GM12865 (cell line): ENCODE measurements around the gene RAET1E.
"Not testable (repeated sequence)": the region's sequence is repeated elsewhere in the genome, so short reads cannot be mapped to it uniquely, and the experiment has no call there.

Source experiments
- DNase-seq: peaks from one replicate; pipeline ENCODE4 v3.0.0; 2010; ENCODE audit warnings: low read depth
- H3K4me3 ChIP-seq: 2 replicates; pipeline ENCODE4 v1.5.1; 2011; ENCODE audit warnings: mild to moderate bottlenecking, low read depth, low read length, control low read depth
- CTCF ChIP-seq: IDR thresholded peaks from 2 replicates; pipeline ENCODE4 v1.5.1; 2011; ENCODE audit warnings: low read length, control low read depth, low read depth, inconsistent platforms; ENCODE audit not compliant: insufficient read depth; ENCODE audit errors: missing control alignments

Gene RAET1E

GRCh38 chr6:149856256-149856994, 41.5 kb downstream of the RAET1E start:
- no peak for TF ChIP-seq CTCF
- DNase-seq, result no peak
- no peak overlapping the region for H3K4me3 ChIP-seq

- H3K4me3 ChIP-seq, result no peak overlapping the region
- no peak for DNase-seq
Observed at GRCh38 chr6:149855741-149856140, 42.2 kb downstream of the RAET1E start.

GRCh38 chr6:149855040-149855654, 42.8 kb downstream of the RAET1E start:
- no peak overlapping the region for H3K4me3 ChIP-seq
- TF ChIP-seq CTCF, result no peak
- DNase-seq, result no peak

More at GRCh38 chr6:149855741-149856140, 42.2 kb downstream of the RAET1E start:
- TF ChIP-seq CTCF, result no peak

- no peak for DNase-seq
- H3K4me3 ChIP-seq, result no peak overlapping the region
- TF ChIP-seq CTCF, result no peak
Observed at GRCh38 chr6:149854532-149854931, 43.4 kb downstream of the RAET1E start.

- not testable (repeated sequence) for DNase-seq, H3K4me3 ChIP-seq
Observed at GRCh38 chr6:149854017-149854416, 43.9 kb downstream of the RAET1E start.

- DNase-seq, result no peak
- TF ChIP-seq CTCF, result no peak
- H3K4me3 ChIP-seq, result no peak overlapping the region
Observed at GRCh38 chr6:149852881-149853280, 45.0 kb downstream of the RAET1E start.

GRCh38 chr6:149852180-149852579, 45.7 kb downstream of the RAET1E start:
- TF ChIP-seq CTCF, result no peak
- DNase-seq, result peak; percentile 46
- H3K4me3 ChIP-seq, result no peak overlapping the region
